A549 (cell line): Measurements from ENCODE around the gene UBQLN4.

Experiments
- CBX2 ChIP-seq: fragments of 200-600 bp; sonication (generic); IDR thresholded peaks from 2 replicates; pipeline ENCODE4 v1.6.1; 2016; ENCODE audit warnings: low read depth, mild to moderate bottlenecking, borderline replicate concordance
- CEBPB ChIP-seq, 2 experiments: fragments of >200 bp in 1 of 2; sonication (Bioruptor Twin) in 1 of 2; formaldehyde crosslinking in 1 of 2; IDR thresholded peaks; 2 replicates each; pipeline ENCODE4 v1.6.1; 2012 to 2016
- CTCF ChIP-seq: fragments of >200 bp; sonication (Bioruptor Twin); formaldehyde crosslinking; IDR thresholded peaks from 3 replicates; pipeline ENCODE4 v1.5.1; 2016
- EP300 ChIP-seq, 2 experiments: fragments of >200 bp; sonication (Bioruptor Twin); formaldehyde crosslinking; IDR thresholded peaks; 2 replicates in 1 of 2; 3 replicates in 1 of 2; pipeline ENCODE4 v1.6.1; 2016 to 2017
- HDAC2 ChIP-seq: fragments of 200-600 bp; sonication (generic); IDR thresholded peaks from 2 replicates; pipeline ENCODE4 v1.6.1; 2016
- HES2 ChIP-seq: fragments of >200 bp; sonication (Bioruptor Twin); formaldehyde crosslinking; IDR thresholded peaks from 2 replicates; pipeline ENCODE4 v1.6.1; 2016
- HEYL ChIP-seq: fragments of 250-450 bp; sonication (Bioruptor Pico); IDR thresholded peaks from 2 replicates; pipeline ENCODE4 v1.8.0; 2021; ENCODE audit warnings: mild to moderate bottlenecking, moderate library complexity
- KDM1A ChIP-seq: fragments of 200-600 bp; sonication (generic); IDR thresholded peaks from 2 replicates; pipeline ENCODE4 v1.6.1; 2016; ENCODE audit warnings: low read depth, mild to moderate bottlenecking
- POLR2A ChIP-seq: IDR thresholded peaks from 2 replicates; pipeline ENCODE4 v1.6.1; 2012; ENCODE audit warnings: mild to moderate bottlenecking, low read length
- RNF2 ChIP-seq: fragments of 200-600 bp; sonication (generic); IDR thresholded peaks from 2 replicates; pipeline ENCODE4 v1.6.1; 2016; ENCODE audit warnings: low read depth, mild to moderate bottlenecking, antibody characterized with exemption, moderate library complexity, borderline replicate concordance
- TF ChIP-seq, protein P1 (sequence below): fragments of 450-650 bp; IDR thresholded peaks from 2 replicates; pipeline ENCODE4 v1.6.1; 2014; ENCODE audit warnings: antibody characterized with exemption

DNA sequence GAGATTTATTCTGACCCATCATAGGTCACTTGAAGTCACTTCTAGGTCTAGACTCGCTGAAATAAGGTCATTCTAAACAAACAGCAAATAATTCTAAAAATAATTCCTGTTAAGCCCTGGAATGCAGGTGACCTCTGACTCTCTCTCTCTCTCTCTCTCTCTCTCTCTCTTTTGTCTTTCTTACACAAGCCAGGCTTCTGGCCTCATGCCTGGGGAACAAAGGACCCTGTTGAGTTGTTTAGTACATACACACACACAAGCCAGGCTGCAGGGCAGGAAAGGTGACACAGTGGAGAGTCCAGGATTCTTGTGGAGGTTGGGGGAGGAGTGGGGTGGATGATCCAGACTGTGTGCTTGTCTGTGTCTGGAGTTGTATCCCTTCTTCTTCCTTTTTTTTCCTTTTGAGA, 32.7 kb upstream of the UBQLN4 start:
- no peak for TF ChIP-seq RNF2
- no peak for TF ChIP-seq CEBPB (IDR thresholded peaks at IDR 0.05)
- no peak for TF ChIP-seq CBX2
- no peak for TF ChIP-seq POLR2A
- no peak for TF ChIP-seq CTCF
- TF ChIP-seq, protein P1, sequence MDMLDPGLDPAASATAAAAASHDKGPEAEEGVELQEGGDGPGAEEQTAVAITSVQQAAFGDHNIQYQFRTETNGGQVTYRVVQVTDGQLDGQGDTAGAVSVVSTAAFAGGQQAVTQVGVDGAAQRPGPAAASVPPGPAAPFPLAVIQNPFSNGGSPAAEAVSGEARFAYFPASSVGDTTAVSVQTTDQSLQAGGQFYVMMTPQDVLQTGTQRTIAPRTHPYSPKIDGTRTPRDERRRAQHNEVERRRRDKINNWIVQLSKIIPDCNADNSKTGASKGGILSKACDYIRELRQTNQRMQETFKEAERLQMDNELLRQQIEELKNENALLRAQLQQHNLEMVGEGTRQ = no peak
- no peak for TF ChIP-seq HES2
- TF ChIP-seq KDM1A = no peak
- TF ChIP-seq EP300 (IDR thresholded peaks at IDR 0.05) = no peak
- no peak for TF ChIP-seq HDAC2
- no peak for TF ChIP-seq HEYL (CRISPR knock-in tag)
